Testis (tissue), 2 donors: ENCODE data around the gene ALAS1.

ENCODE experiments used
- CTCF ChIP-seq, 3 experiments: fragments of 450-650 bp in 2 of 3; fragments of 200-600 bp in 1 of 3; sonication (generic) in 1 of 3; IDR thresholded peaks; one replicate each; pipeline ENCODE4 v1.5.1; 2016 to 2019; ENCODE audit warnings: antibody characterized with exemption in 3 of 3, mild to moderate bottlenecking in 2 of 3, moderate library complexity in 1 of 3
- POLR2A ChIP-seq: fragments of 450-650 bp; IDR thresholded peaks from one replicate; pipeline ENCODE4 v1.6.1; 2017; ENCODE audit warnings: antibody characterized with exemption, mild to moderate bottlenecking, moderate library complexity

- TF ChIP-seq POLR2A (no peak), CTCF (IDR thresholded peaks at IDR 0.05) (no peak)
Measured at GRCh38 chr3:52176951-52177700, 20.8 kb upstream of the ALAS1 start.
